Hematopoietic multipotent progenitor cell (in vitro differentiated cells): ENCODE measurements around the gene ATP7B. TPM values are rescaled to one million over a fixed set of nuclear protein-coding genes. Genes with fewer than 3 reads are reported as not detected.
"Not testable (repeated sequence)": the region's sequence is repeated elsewhere in the genome, so short reads cannot be mapped to it uniquely, and the experiment has no call there.

ENCODE experiments used
- DNase-seq, 3 donors: peaks; one replicate each; pipeline ENCODE4 v3.0.0-alpha.2; 2011 to 2015; ENCODE audit warnings: low read depth in 2 of 3, low spot score in 2 of 3
- total RNA-seq: library from RNA; depleted of rRNA; stranded (reverse); fragments of >200 nt; gene quantifications from one replicate; pipeline ENCODE4 v1.2.3, GENCODE V29; 2012

The ATP7B gene
- total RNA-seq, 1 donor = 14.0 TPM

DNA sequence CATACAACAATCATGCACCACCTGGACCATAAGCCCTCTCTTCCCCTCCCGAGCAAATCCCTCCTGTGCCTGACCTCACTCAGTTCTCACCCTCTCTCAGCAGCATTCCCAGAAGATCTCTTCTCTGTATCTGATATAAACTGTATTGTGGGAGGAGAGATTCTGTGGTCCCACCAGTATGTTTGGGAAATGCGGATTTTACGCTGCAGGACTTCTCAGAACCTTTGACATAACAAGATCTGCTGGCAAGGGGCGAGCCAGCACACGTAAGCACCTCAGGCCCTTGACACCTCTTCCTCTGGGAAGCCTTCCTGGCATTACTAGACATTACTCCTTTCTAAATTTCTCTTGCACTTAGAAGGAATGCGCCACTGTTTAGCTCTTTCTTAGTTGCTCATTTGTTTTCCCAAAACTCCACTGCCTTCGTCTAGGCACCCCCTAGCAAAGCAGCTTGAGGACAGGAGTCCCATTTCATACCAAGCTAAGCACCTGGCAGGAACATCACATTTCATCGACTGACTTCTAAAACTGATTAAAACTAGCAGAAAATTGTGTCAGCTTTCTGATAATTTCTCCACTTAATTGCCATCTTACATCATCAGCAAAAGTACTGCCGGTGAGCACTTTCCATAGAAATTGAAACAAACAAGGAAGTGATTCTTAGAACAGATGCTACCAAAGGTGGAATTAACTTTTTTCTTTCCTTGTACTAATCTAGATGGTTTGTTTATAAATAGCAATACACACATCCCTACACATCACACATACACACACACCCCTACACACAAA is 86.3 kb downstream of the ATP7B start:
- DNase-seq = no peak

DNA sequence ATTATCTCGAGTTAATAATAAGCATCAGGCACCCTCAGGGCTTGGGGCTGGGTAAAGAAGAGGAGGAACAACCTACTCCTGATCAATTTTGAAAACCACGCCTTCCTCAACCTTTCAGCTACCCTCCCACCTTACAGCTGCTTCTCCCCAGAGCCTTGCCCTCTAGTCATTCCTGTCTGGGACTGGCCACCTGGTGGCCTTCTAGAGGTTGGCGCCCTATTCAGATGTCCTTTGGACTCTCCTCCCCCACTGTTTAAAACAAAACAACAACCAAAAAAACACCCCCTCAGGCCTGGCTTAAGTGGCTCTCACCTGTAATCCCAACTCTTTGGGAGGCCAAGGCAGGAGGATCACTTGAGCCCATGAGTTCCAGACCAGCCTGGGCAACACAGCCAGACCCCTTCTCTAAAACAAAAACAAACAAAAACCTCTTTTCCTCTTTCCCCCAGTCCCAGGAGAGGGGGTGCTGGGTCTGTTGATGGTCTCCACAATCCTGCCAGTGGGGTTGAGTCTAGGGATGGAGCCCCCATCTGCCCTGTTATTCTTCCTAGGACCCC is 87.2 kb downstream of the ATP7B start:
- peak in 2 of 3 donors; percentile 24 to 34 for DNase-seq

DNA sequence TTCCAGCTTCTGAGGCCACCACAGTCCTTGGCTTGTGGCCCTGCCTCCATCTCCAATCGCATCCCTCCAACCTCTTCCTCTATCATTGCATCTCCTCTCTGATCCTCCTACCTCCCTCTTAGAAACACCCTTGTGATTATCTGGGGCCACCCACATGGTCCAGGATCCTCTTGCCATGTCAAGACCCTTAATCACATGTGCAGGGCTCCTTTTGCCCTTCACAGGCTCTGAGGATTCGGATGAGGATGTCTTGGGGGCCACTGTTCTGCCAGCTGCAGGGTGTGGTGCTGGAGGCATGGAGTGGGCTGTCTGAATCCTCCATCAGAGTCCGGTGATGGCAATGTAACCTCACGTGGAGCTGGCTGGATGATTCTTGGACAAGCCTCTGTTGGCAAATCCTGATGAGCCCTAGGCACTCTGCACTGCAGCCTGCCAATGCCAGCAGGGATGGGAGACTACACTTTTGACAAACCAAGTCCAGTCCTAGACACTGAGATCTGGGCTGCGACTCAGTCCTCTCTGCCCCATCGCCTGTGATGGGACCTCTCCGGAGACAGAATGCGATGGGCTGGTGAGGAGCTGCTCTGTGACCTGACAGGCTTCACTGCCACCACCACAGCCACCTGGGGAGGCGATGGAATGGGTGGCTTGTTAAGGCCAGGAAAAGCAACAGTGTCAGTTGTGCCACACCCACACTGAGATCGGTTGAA is 88.3 kb downstream of the ATP7B start:
- DNase-seq = no peak

DNA sequence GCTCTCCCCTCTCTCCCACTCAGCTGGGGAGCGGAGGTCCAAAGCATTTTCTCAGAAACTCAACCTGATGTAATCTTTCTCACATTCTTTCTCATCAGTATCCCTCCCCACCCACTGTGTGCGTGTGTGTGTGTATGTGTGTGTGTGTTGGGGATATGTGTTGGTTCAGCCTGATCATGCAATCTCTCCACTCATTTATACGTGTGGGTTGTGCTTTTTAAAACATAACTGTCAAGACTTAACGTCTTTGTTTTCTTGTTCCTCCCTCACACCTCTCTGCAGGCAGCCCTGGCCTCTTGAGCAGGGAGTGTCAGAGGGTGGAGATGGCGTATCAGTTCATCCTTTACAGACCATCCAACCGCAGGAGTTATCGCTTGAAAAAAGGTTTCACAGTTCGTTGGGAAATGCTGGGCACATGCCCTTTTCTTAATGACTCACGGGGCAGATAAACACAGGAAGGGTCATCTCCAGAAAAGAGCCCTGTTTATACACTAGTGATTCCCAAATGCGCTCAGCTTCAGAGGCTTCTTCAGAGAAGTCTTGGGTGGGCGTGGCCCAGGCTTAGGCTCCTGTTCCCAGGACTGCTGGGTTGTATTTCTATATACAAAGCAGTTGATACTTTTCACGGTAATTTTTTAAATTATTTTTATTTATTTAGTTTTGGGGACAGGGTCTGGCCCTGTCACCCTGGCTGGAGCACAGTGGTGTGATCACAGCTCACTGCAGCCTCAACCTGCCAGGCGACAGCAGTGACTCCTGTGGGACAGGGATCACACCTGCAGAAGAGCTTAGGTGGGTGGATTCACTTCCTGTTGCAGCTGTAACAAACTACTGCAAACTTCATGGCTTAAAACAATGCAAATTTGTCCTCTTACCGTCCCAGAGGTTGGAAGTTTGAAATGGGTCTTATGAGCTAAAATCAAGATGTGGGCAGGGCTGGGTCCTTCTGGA is 89.2 kb downstream of the ATP7B start:
- no peak for DNase-seq

GRCh38 chr13:51920786-51921185 is 90.5 kb downstream of the ATP7B start:
- DNase-seq = no peak

DNA sequence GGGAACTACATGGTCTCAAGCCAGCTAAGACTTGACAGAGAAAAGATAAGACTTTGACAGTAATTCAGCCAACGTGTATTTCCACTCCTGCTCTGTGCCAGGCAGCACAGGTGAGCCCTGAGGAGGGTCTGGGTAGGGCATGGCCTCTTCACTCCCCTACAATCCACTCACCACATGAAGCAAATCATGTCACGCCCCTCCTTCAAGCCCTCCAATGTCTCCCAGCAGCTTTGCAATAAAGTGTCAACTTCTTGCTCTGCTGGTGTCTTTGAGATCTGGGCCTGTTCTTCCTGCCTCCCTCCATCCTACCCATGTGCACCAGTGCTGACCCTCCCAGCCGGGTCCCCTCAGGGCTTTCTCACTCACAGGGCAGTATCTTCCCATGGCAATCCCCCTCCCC is 91.0 kb downstream of the ATP7B start:
- DNase-seq = no peak

- no peak for DNase-seq
Observed at GRCh38 chr13:51919531-51919930, 91.7 kb downstream of the ATP7B start.

GRCh38 chr13:51916962-51917361 is 94.3 kb downstream of the ATP7B start:
- no peak for DNase-seq

DNA sequence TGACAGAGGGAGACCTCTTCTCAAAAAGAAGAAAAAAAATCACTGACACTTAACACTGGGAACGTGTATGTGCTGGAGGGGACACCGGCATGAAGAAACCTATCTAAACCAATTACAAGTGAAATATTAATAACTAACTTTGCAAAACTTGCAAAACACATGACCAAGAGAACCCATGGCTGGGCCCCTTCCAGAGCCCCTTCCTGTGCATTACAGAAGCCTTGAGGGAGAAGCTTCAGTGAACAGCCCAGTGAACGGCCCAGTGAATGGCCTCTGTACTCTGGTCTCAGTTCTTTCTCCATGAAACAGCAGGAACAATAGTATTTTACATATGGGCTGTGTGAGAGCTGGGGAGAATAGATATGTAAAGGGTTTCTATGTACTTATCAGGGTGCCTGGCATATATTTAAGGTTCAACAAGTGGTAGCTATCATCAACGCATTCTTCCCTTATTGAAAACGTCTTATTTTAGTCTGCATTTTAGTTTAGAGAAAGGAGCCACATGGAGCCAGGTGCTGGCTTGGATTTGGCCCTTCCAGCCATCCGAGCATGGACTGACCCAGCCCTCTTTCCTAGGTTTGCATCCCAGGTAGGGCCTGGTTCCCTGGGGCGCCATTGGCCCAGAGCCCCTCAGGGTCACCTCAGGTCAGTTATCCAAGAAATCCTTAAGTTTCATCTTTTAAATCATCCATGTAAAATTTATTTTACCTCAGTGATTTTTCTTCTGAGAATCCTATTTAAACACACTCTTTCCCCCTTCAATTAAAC is 95.0 kb downstream of the ATP7B start:
- no peak for DNase-seq

DNA sequence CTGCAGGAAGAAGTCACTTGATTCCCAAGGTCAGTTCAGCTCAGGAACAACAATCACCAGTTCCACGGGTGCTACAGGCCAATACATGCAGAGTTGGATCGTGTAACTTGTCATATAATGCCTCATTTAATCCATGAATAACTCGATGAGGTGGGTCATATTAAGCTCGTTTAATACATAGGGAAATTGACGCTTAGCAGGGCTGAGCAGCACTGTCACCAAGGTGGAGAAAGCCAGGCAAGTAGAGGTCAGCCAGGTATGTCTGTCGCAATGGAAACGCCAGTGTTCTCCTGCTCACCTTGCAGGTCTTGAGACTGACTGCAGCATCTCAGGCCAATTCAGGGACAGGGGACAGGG is 97.1 kb downstream of the ATP7B start:
- no peak for DNase-seq

DNA sequence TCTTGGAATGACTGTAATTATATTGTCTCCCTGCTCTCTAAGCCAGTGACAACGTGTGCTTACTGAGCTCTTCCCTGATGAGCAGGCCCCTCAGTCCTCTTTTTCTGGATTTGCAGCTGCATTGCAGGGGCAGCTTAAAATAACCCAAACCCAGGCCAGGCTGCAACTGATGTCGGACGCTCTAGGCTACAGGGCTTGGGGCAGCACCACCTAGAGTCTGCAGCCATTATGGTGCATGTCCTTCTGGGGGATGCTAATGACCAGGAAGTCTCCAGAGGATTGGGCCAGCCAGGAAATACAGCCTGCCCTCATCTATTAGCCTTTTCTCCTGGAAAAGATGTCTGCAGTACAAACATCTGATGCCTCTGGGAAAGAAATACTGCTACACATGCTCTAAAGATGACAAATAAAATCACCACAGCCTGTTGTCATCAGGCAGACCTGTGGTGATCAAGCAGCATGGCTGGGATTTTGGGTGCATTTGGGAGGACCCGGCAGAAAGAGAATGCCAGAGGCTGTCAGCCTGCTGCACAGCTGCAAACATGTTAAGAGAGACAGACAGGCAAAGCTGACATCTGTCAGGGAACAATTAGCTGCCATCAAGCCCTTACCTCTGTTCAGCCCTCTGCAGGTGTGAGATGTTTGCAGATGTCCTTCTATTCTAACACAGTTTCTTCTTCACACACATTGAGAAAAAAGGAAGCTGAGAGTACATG is 97.7 kb downstream of the ATP7B start:
- no peak for DNase-seq

DNA sequence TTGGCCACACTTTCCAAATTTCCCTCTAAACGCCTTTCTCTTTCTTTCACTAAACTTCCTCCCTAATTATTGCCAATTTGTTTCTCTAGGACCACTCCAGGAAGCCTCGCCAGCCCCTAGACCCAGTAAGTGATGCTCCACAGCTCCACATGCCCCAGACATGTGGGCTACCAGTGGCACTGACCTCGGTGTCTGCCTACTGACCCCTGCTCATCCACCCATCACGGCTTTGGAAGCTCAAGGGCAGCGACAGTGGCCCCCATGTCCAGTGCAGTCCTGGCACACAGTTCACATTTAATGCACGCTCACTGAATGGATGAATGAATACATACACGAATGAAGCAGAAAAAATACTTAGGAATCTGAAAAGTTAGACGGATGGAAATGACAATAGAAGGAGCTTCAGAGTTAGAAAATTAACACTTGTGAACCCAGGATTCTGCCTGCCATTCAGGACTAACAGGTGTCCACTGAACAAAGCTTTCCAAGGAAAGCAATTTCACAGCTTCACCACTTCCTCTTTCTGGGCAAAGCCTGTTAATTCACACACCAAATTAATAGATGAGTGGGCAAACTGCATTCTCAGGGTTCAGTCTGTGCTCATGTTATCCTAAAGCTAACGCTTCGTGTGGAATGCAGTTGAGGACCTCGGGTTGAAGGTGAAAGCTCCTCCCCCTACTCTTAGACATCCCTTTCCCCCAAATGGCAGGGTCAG is 98.6 kb downstream of the ATP7B start:
- peak in 1 of 3 donors; percentile 46 for DNase-seq

GRCh38 chr13:51912091-51912490 is 99.2 kb downstream of the ATP7B start:
- DNase-seq = no peak

DNA sequence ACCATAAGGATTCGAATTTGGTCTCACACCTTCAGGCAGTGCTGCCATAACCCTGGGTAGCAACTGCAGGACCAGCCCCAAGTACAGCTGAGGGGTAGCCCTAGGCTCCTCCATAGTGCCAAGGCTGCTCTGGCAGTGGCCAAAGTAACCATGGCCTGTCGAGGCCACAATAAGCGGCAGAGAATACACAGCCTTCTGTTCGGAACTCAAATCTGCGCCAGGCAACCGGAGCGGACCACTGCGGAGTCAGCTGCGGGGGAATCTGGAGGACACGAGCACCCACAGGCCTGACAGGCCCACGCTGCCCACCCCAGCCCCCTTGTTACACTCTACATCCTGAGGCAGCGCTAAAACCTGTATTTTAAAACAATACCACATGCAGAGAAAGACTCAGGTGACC is 100.7 kb downstream of the ATP7B start:
- DNase-seq = no peak

- not testable (repeated sequence) for DNase-seq
Observed at GRCh38 chr13:51909265-51909664, 102.0 kb downstream of the ATP7B start.

GRCh38 chr13:51907040-51907732 is 104.1 kb downstream of the ATP7B start:
- DNase-seq = no peak

- DNase-seq = no peak
Observed at GRCh38 chr13:51906581-51906980, 104.7 kb downstream of the ATP7B start.

GRCh38 chr13:51905787-51906186 is 105.5 kb downstream of the ATP7B start:
- no peak for DNase-seq
